ENCODE measurements around the gene RASAL2. TPM values are rescaled to one million over a fixed set of nuclear protein-coding genes. Genes with fewer than 3 reads are reported as not detected.

RASAL2 gene
- total and polyA plus RNA-seq, 2 donors (not counting 1 experiment from before 2014, with no cell fraction given), result 11.9 to 21.8 TPM

DNA sequence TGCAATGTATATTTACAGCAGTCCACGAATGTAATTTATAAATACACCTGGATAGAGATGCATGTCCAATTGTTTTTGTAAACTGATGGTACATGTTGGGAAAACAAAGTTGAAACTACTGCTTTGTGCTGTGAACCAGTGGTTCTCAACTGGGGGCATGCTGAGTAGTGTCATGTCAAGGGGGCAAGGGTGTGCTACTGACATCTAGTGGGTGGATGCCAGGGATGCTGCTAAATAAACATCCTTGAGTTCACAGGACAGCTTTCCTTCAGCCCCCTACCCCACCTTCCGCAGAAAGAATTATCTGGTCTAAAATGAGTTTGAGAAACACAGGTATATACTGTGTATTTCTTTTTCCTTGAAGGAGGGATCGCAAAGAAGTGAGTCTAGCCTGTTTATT lies 95.9 kb downstream of the RASAL2 start:
- TF ChIP-seq CTCF (conservative IDR thresholded peaks at IDR 0.05 in 1 of 2, IDR thresholded peaks at IDR 0.05 in 1 of 2; ENCODE audit: low read depth in 1 of 2, low read length in 2 of 2) (peak; percentile 21 to 47), EZH2 (IDR thresholded peaks at IDR 0.05; ENCODE audit: low read length, missing control alignments) (no peak)
- H3K4me3 ChIP-seq (replicated peaks in 1 of 4; ENCODE audit: control extremely low read depth in 1 of 4, insufficient read depth in 1 of 4, low read depth in 3 of 4, low read length in 4 of 4), result no peak overlapping the region
- H3K79me2 ChIP-seq (ENCODE audit: control insufficient read depth, insufficient read depth, low read length), result peaks cover 13% of the 10 kb centered on the region
- no peak overlapping the region for H2AFZ ChIP-seq (ENCODE audit: low read length)
- no peak overlapping the region for H3K27ac ChIP-seq (ENCODE audit: insufficient read depth, low read length)
- no peaks in the 10 kb centered on the region for H3K27me3 ChIP-seq (ENCODE audit: control insufficient read depth, insufficient read depth, low read length)
- H3K4me2 ChIP-seq (ENCODE audit: extremely low read depth, insufficient read depth, low read length), result no peak overlapping the region
- H3K9me3 ChIP-seq (ENCODE audit: control insufficient read depth, insufficient read depth, low read depth, low read length), result no peaks in the 10 kb centered on the region
- H3K36me3 ChIP-seq (ENCODE audit: control insufficient read depth, insufficient read depth, low read length), result no peaks in the 10 kb centered on the region
- no peaks in the 10 kb centered on the region for H4K20me1 ChIP-seq (ENCODE audit: control insufficient read depth, extremely low read depth, insufficient read depth, low read length)
- peaks cover 2% of the 10 kb centered on the region for H3K4me1 ChIP-seq (ENCODE audit: control insufficient read depth, extremely low read depth, insufficient read depth, low read length)
- peak in 1 of 2 donors; percentile 33 for DNase-seq (ENCODE audit: low read depth in 2 of 2)
- no peak overlapping the region for H3K9ac ChIP-seq (ENCODE audit: insufficient read depth, low read length)

GRCh38 chr1:178190881-178191280 lies 97.0 kb downstream of the RASAL2 start:
- Histone ChIP-seq H3K27ac (ENCODE audit: insufficient read depth, low read length) (no peak overlapping the region), H3K4me1 (ENCODE audit: control insufficient read depth, extremely low read depth, insufficient read depth, low read length) (peaks cover 2% of the 10 kb centered on the region), H3K79me2 (ENCODE audit: control insufficient read depth, insufficient read depth, low read length) (peaks cover 13% of the 10 kb centered on the region), H4K20me1 (ENCODE audit: control insufficient read depth, extremely low read depth, insufficient read depth, low read length) (no peaks in the 10 kb centered on the region), H3K4me3 (replicated peaks in 1 of 4; ENCODE audit: control extremely low read depth in 1 of 4, insufficient read depth in 1 of 4, low read depth in 3 of 4, low read length in 4 of 4) (no peak overlapping the region), H2AFZ (ENCODE audit: low read length) (no peak overlapping the region), H3K4me2 (ENCODE audit: extremely low read depth, insufficient read depth, low read length) (no peak overlapping the region), H3K9me3 (ENCODE audit: control insufficient read depth, insufficient read depth, low read depth, low read length) (no peaks in the 10 kb centered on the region), H3K27me3 (ENCODE audit: control insufficient read depth, insufficient read depth, low read length) (no peaks in the 10 kb centered on the region), H3K9ac (ENCODE audit: insufficient read depth, low read length) (no peak overlapping the region), H3K36me3 (ENCODE audit: control insufficient read depth, insufficient read depth, low read length) (no peaks in the 10 kb centered on the region)
- TF ChIP-seq CTCF (conservative IDR thresholded peaks at IDR 0.05 in 1 of 2, IDR thresholded peaks at IDR 0.05 in 1 of 2; ENCODE audit: low read depth in 1 of 2, low read length in 2 of 2) (no peak), EZH2 (IDR thresholded peaks at IDR 0.05; ENCODE audit: low read length, missing control alignments) (no peak)
- no peak for DNase-seq (ENCODE audit: low read depth in 2 of 2)

- Histone ChIP-seq H2AFZ (ENCODE audit: low read length) (no peak overlapping the region), H4K20me1 (ENCODE audit: control insufficient read depth, extremely low read depth, insufficient read depth, low read length) (no peaks in the 10 kb centered on the region), H3K9me3 (ENCODE audit: control insufficient read depth, insufficient read depth, low read depth, low read length) (no peaks in the 10 kb centered on the region), H3K4me1 (ENCODE audit: control insufficient read depth, extremely low read depth, insufficient read depth, low read length) (peaks cover 2% of the 10 kb centered on the region), H3K36me3 (ENCODE audit: control insufficient read depth, insufficient read depth, low read length) (no peaks in the 10 kb centered on the region), H3K9ac (ENCODE audit: insufficient read depth, low read length) (no peak overlapping the region), H3K27me3 (ENCODE audit: control insufficient read depth, insufficient read depth, low read length) (no peaks in the 10 kb centered on the region), H3K27ac (ENCODE audit: insufficient read depth, low read length) (no peak overlapping the region), H3K4me3 (replicated peaks in 1 of 4; ENCODE audit: control extremely low read depth in 1 of 4, insufficient read depth in 1 of 4, low read depth in 3 of 4, low read length in 4 of 4) (no peak overlapping the region), H3K4me2 (ENCODE audit: extremely low read depth, insufficient read depth, low read length) (no peak overlapping the region), H3K79me2 (ENCODE audit: control insufficient read depth, insufficient read depth, low read length) (peaks cover 6% of the 10 kb centered on the region)
- TF ChIP-seq CTCF (conservative IDR thresholded peaks at IDR 0.05 in 1 of 2, IDR thresholded peaks at IDR 0.05 in 1 of 2; ENCODE audit: low read depth in 1 of 2, low read length in 2 of 2) (no peak), EZH2 (IDR thresholded peaks at IDR 0.05; ENCODE audit: low read length, missing control alignments) (no peak)
- peak; percentile 68 to 87 for DNase-seq (ENCODE audit: low read depth in 2 of 2)
Measured at GRCh38 chr1:178192686-178193085, 98.8 kb downstream of the RASAL2 start.
